Fibroblast of lung (primary cell): ENCODE measurements around the gene ZNRF3. TPM values are rescaled to one million over a fixed set of nuclear protein-coding genes. Genes with fewer than 3 reads are reported as not detected.

Source experiments
- DNase-seq, 2 donors: peaks; one replicate each; pipeline versions ENCODE4 v3.0.0 to v3.0.0-alpha.2; 2010; ENCODE audit warnings: low read depth in 2 of 2
- H2AFZ ChIP-seq: 2 replicates; pipeline ENCODE4 v1.5.1; 2012; ENCODE audit warnings: low read length, control low read depth, inconsistent platforms
- H3K27ac ChIP-seq: 2 replicates; pipeline ENCODE4 v1.5.1; 2011; ENCODE audit warnings: low read length, control low read depth; ENCODE audit not compliant: insufficient read depth
- H3K27me3 ChIP-seq: 2 replicates; pipeline ENCODE4 v1.5.1; 2011; ENCODE audit warnings: mild to moderate bottlenecking, low read length; ENCODE audit not compliant: control insufficient read depth, insufficient read depth
- H3K36me3 ChIP-seq: 2 replicates; pipeline ENCODE4 v1.5.1; 2011; ENCODE audit warnings: low read length; ENCODE audit not compliant: control insufficient read depth, insufficient read depth
- H3K4me1 ChIP-seq: 2 replicates; pipeline ENCODE4 v1.5.1; 2011; ENCODE audit warnings: low read length; ENCODE audit not compliant: control insufficient read depth, insufficient read depth; ENCODE audit errors: extremely low read depth
- H3K4me2 ChIP-seq: 2 replicates; pipeline ENCODE4 v1.5.1; 2011; ENCODE audit warnings: low read length, control low read depth; ENCODE audit not compliant: insufficient read depth; ENCODE audit errors: extremely low read depth
- H3K4me3 ChIP-seq, 4 experiments: fragments of 200-600 bp in 1 of 4; sonication (generic) in 1 of 4; replicated peaks in 1 of 4; 2 replicates each; pipeline ENCODE4 v1.5.1; 2011 to 2016; ENCODE audit warnings: low read length in 4 of 4, low read depth in 3 of 4, mild to moderate bottlenecking in 3 of 4, control low read depth in 2 of 4, inconsistent platforms in 1 of 4, mixed read lengths in 1 of 4; ENCODE audit not compliant: insufficient read depth in 1 of 4; ENCODE audit errors: control extremely low read depth in 1 of 4
- H3K79me2 ChIP-seq: 2 replicates; pipeline ENCODE4 v1.5.1; 2012; ENCODE audit warnings: mild to moderate bottlenecking, low read length, inconsistent platforms; ENCODE audit not compliant: control insufficient read depth, insufficient read depth
- H3K9ac ChIP-seq: 2 replicates; pipeline ENCODE4 v1.5.1; 2011; ENCODE audit warnings: mild to moderate bottlenecking, low read length, control low read depth; ENCODE audit not compliant: insufficient read depth
- H3K9me3 ChIP-seq: 2 replicates; pipeline ENCODE4 v1.5.1; 2012; ENCODE audit warnings: low read depth, low read length; ENCODE audit not compliant: control insufficient read depth, insufficient read depth
- H4K20me1 ChIP-seq: 2 replicates; pipeline ENCODE4 v1.5.1; 2011; ENCODE audit warnings: low read length; ENCODE audit not compliant: control insufficient read depth, insufficient read depth; ENCODE audit errors: extremely low read depth
- EZH2 ChIP-seq: IDR thresholded peaks from 2 replicates; pipeline ENCODE4 v1.5.1; 2012; ENCODE audit warnings: low read length, control low read depth, mild to moderate bottlenecking; ENCODE audit errors: missing control alignments
- polyA plus RNA-seq, 2 donors: library from polyadenylated mRNA; depleted of rRNA in 1 of 2; stranded (reverse) in 1 of 2; unstranded in 1 of 2; fragments of >200 nt; gene quantifications; 2 replicates each; pipeline ENCODE4 v1.2.1, GENCODE V29; 2011 to 2012; ENCODE audit warnings: missing spikeins in 1 of 2
- total RNA-seq: library from RNA; depleted of rRNA; stranded (reverse); fragments of >200 nt; gene quantifications from 2 replicates; pipeline ENCODE4 v1.2.1, GENCODE V29; 2014
- TF ChIP-seq, protein P1 (sequence below), 2 donors: IDR thresholded peaks in 1 of 2; conservative IDR thresholded peaks in 1 of 2; 1 replicate in 1 of 2; 2 replicates in 1 of 2; pipeline ENCODE4 v1.5.1; 2011 to 2012; ENCODE audit warnings: low read length in 2 of 2, control low read depth in 1 of 2, inconsistent platforms in 1 of 2, low read depth in 1 of 2, mild to moderate bottlenecking in 1 of 2

The ZNRF3 gene
- total and polyA plus RNA-seq, 2 donors (not counting 1 experiment from before 2014, with no cell fraction given), result 1.1 to 2.6 TPM

DNA sequence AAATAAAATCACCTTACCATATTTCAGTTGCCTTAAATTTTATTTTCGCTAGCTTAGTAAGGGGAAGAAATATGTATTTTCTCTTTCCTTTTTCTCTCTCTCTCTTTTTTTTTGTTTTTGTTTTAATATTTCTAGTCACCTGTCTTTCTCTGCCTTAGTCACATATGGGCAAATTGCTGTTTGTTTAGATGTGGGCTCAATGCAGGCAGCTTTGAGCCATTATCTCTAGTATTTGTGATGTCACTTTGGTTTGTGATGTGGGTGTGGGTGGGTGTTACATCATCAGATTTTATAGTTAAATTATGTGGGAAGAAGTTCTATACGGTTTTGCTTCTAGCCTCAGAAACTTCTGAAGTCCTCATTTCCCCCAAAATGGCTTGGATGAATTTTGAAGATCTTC, 178.4 kb downstream of the ZNRF3 start, which contains the start of gene C22orf31:
Gene C22orf31 (minus strand): TSS at position 59 of the 400 bp plus-strand sequence. CDS start 39 bp downstream, at position 20.
- H2AFZ ChIP-seq, result no peak within 1 kb of the TSS
- no peak for TF ChIP-seq EZH2
- H3K4me1 ChIP-seq, result no peaks in the 10 kb centered on the region
- DNase-seq, result peak in 1 of 2 donors; percentile 6
- no peak within 1 kb of the TSS for H3K9ac ChIP-seq
- no peaks in the 10 kb centered on the region for H3K79me2 ChIP-seq
- H3K4me2 ChIP-seq, result no peak within 1 kb of the TSS
- H3K9me3 ChIP-seq, result no peaks in the 10 kb centered on the region
- H3K27ac ChIP-seq, result no peak within 1 kb of the TSS
- no peaks in the 10 kb centered on the region for H3K27me3 ChIP-seq
- no peaks in the 10 kb centered on the region for H4K20me1 ChIP-seq
- no peak within 1 kb of the TSS for H3K4me3 ChIP-seq
- H3K36me3 ChIP-seq, result no peaks in the 10 kb centered on the region

DNA sequence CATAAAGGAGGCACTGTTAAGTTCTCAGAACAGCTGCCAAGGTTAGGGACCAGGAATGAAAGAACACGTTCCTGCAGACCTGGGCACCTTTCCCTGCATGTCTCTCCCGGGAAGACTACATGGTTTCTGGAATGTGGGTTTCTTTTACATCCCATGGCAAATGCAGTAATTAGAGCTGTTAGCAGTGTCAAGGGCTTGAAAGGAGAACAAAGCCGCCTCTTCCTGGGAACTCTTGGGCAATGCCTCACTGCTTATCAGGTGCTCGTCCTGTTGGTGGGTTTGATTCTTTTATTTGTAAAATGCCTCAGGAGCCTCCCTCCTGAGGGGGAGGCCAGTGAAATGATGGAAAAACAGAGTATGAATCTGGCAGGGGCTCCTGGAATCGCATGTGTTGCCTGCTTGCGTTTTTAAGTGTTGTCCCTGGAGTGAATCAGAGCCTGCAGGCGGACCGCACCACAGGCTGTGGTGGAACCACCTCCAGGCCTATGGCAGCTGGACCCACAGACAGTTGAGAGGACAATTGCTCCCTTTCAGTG, 179.0 kb downstream of the ZNRF3 start:
- no peak for TF ChIP-seq EZH2
- TF ChIP-seq, protein P1, sequence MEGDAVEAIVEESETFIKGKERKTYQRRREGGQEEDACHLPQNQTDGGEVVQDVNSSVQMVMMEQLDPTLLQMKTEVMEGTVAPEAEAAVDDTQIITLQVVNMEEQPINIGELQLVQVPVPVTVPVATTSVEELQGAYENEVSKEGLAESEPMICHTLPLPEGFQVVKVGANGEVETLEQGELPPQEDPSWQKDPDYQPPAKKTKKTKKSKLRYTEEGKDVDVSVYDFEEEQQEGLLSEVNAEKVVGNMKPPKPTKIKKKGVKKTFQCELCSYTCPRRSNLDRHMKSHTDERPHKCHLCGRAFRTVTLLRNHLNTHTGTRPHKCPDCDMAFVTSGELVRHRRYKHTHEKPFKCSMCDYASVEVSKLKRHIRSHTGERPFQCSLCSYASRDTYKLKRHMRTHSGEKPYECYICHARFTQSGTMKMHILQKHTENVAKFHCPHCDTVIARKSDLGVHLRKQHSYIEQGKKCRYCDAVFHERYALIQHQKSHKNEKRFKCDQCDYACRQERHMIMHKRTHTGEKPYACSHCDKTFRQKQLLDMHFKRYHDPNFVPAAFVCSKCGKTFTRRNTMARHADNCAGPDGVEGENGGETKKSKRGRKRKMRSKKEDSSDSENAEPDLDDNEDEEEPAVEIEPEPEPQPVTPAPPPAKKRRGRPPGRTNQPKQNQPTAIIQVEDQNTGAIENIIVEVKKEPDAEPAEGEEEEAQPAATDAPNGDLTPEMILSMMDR (conservative IDR thresholded peaks at IDR 0.05 in 1 of 2, IDR thresholded peaks at IDR 0.05 in 1 of 2; ENCODE audit: low read depth in 1 of 2, low read length in 2 of 2), result no peak
- H3K9me3 ChIP-seq, result no peaks in the 10 kb centered on the region
- DNase-seq, result peak in 1 of 2 donors; percentile 33
- H3K4me1 ChIP-seq, result no peaks in the 10 kb centered on the region
- no peaks in the 10 kb centered on the region for H3K27me3 ChIP-seq
- no peak overlapping the region for H3K9ac ChIP-seq
- H4K20me1 ChIP-seq, result no peaks in the 10 kb centered on the region
- H3K36me3 ChIP-seq, result no peaks in the 10 kb centered on the region
- no peaks in the 10 kb centered on the region for H3K79me2 ChIP-seq
- H3K27ac ChIP-seq, result no peak overlapping the region
- no peak overlapping the region for H3K4me2 ChIP-seq
- no peak overlapping the region for H3K4me3 ChIP-seq
- H2AFZ ChIP-seq, result no peak overlapping the region

DNA sequence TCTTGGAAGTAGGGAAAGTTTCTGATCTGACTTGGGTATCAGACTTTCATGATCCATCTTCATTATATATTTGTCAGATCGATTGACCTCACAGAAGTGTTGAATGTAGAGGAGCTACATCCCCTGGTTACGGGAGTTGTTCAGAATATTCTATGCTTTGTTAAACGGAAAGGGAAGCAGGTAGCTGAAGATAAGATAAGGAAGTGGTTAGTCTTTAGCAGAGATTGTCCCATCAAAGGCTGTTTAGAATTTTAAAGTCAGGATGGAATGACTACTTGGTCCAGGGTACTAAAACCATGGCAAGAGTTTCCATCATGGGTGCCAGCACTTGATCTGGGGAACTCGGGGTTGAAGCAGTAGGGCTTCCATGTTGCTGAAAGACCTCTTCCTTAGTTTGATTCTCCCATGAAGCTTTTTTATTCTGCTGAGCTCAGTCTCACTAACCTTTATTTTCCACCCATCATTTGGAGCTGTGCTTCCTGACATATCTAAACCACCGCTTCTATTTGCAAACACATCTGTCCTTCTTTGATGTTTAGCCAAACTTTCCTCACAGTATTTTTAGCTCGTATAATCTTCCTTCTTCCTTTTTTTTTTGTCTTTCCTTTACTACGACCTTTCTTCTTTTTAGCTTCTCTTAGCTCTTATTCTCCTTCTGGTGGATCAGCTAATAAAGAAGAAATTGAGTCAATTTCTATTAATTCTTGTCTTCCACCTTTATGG, 182.3 kb downstream of the ZNRF3 start:
- TF ChIP-seq, protein P1 (conservative IDR thresholded peaks at IDR 0.05 in 1 of 2, IDR thresholded peaks at IDR 0.05 in 1 of 2; ENCODE audit: low read depth in 1 of 2, low read length in 2 of 2), result no peak
- no peak for TF ChIP-seq EZH2
- no peak overlapping the region for H2AFZ ChIP-seq
- no peak overlapping the region for H3K4me2 ChIP-seq
- no peak overlapping the region for H3K27ac ChIP-seq
- H3K27me3 ChIP-seq, result peaks cover 3% of the 10 kb centered on the region
- no peak overlapping the region for H3K4me3 ChIP-seq
- DNase-seq, result no peak
- no peaks in the 10 kb centered on the region for H3K4me1 ChIP-seq
- H3K79me2 ChIP-seq, result no peaks in the 10 kb centered on the region
- H3K9ac ChIP-seq, result no peak overlapping the region
- H4K20me1 ChIP-seq, result no peaks in the 10 kb centered on the region
- H3K9me3 ChIP-seq, result no peaks in the 10 kb centered on the region
- H3K36me3 ChIP-seq, result no peaks in the 10 kb centered on the region
